ENCODE measurements around the gene DEGS2. TPM values are rescaled to one million over a fixed set of nuclear protein-coding genes. Genes with fewer than 3 reads are reported as not detected.

DEGS2 gene
- total and polyA plus RNA-seq, 2 of the 13 experiments (the other 11 are each of a cell fraction or from before 2014, with no cell fraction given), result 0.09 TPM

GRCh38 chr14:100192672-100193416, 33.4 kb upstream of the DEGS2 start (continued):
- TF ChIP-seq USF2 (IDR thresholded peaks at IDR 0.05; ENCODE audit: low read depth, low read length) (peak; percentile 86), USF2 (CRISPR knock-in tag; IDR thresholded peaks at IDR 0.05; ENCODE audit: borderline replicate concordance) (peak; percentile 97), NONO (IDR thresholded peaks at IDR 0.05) (no peak), NONO (CRISPR knock-in tag; conservative IDR thresholded peaks at IDR 0.05) (peak; percentile 91), ZNF773 (CRISPR knock-in tag; IDR thresholded peaks at IDR 0.05; ENCODE audit: borderline replicate concordance) (peak; percentile 35; the same call in 1 of the 2 replicates), DMTF1 (CRISPR knock-in tag; IDR thresholded peaks at IDR 0.05) (no peak), ZNF770 (CRISPR knock-in tag; IDR thresholded peaks at IDR 0.05) (peak; percentile 76), HDAC2 (CRISPR knock-in tag; IDR thresholded peaks at IDR 0.05) (peak; percentile 76), ZNF776 (CRISPR knock-in tag; IDR thresholded peaks at IDR 0.05) (peak; percentile 63; the same call in 1 of the 2 replicates), ZC3H4 (CRISPR knock-in tag; IDR thresholded peaks at IDR 0.05; ENCODE audit: borderline replicate concordance) (no peak), ZNF160 (CRISPR knock-in tag; IDR thresholded peaks at IDR 0.05) (peak; percentile 50; the same call in 1 of the 2 replicates), RFX5 (IDR thresholded peaks at IDR 0.05; ENCODE audit: low read depth, low read length) (0 out of 2 replicates have a peak, but pooled peaks have one; percentile 15), HHEX (CRISPR knock-in tag; IDR thresholded peaks at IDR 0.05) (no peak), NKX3-1 (CRISPR knock-in tag; IDR thresholded peaks at IDR 0.05) (no peak; the same call in 1 of the 2 replicates), RORA (CRISPR knock-in tag; IDR thresholded peaks at IDR 0.05) (no peak), NR0B2 (CRISPR knock-in tag; IDR thresholded peaks at IDR 0.05) (no peak), KMT2B (CRISPR knock-in tag; IDR thresholded peaks at IDR 0.05) (peak; percentile 72), ZNF30 (CRISPR knock-in tag; IDR thresholded peaks at IDR 0.05) (no peak), ZNF441 (CRISPR knock-in tag; IDR thresholded peaks at IDR 0.05; ENCODE audit: borderline replicate concordance) (no peak), SAFB2 (CRISPR knock-in tag; IDR thresholded peaks at IDR 0.05; ENCODE audit: borderline replicate concordance, low read depth) (peak; percentile 89; the same call in 1 of the 2 replicates), NFE2L2 (IDR thresholded peaks at IDR 0.05; ENCODE audit: low read length) (no peak), SALL1 (CRISPR knock-in tag; IDR thresholded peaks at IDR 0.05) (peak; percentile 95), SIX4 (CRISPR knock-in tag; IDR thresholded peaks at IDR 0.05) (no peak; the same call in 1 of the 2 replicates)

Measured in HepG2 (cell line).